Measurements from ENCODE around the gene FLNC.

GRCh38 chr7:128885370-128886187 lies 55.4 kb downstream of the FLNC start:
- TF ChIP-seq EZH2 (IDR thresholded peaks at IDR 0.05; ENCODE audit: borderline replicate concordance, insufficient read depth, low read depth, low read length, poor library complexity, severe bottlenecking) (no peak), CTCF (IDR thresholded peaks at IDR 0.05) (no peak)

Measured in B cell (primary cell).